OCI-LY7 (cell line): ENCODE measurements around the gene SMARCB1.

Experiments
- CTCF ChIP-seq: fragments of 200-600 bp; sonication (generic); conservative IDR thresholded peaks from 2 replicates; pipeline ENCODE4 v1.5.1; 2014; ENCODE audit warnings: mild to moderate bottlenecking, antibody characterized with exemption, low read length, moderate library complexity, mixed read lengths
- EZH2phosphoT487 ChIP-seq: fragments of 200-600 bp; sonication (generic); IDR thresholded peaks from 2 replicates; pipeline ENCODE4 v1.6.1; 2018; ENCODE audit warnings: low read depth, borderline replicate concordance, mild to moderate bottlenecking, mixed run types, antibody characterized with exemption, low read length, moderate library complexity, mixed read lengths

GRCh38 chr22:23841736-23842445, 55.1 kb downstream of the SMARCB1 start:
- TF ChIP-seq CTCF (no peak), EZH2phosphoT487 (no peak)
